Measurements from ENCODE around the gene ZBED6.
"Not testable (repeated sequence)": the region's sequence is repeated elsewhere in the genome, so short reads cannot be mapped to it uniquely, and the experiment has no call there.

The ZBED6 gene

GRCh38 chr1:203795441-203796235 lies at the start of gene ZBED6, which contains the start of gene ZC3H11A:
TSS of gene ZBED6 (plus strand) at chr1:203795623. CDS start at chr1:203797523, 1,900 bp downstream.
TSS of gene ZC3H11A (plus strand) at chr1:203795623. CDS start at chr1:203817071, 21,448 bp downstream.
- DNase-seq (ENCODE audit: low read depth in 2 of 2), result peak; percentile 95 to 96

- no peak for DNase-seq (ENCODE audit: low read depth in 2 of 2)
These were observed 49.1 kb upstream of the ZBED6 start for GRCh38 chr1:203746281-203746680.

- DNase-seq (ENCODE audit: low read depth in 2 of 2), result no peak
These were observed 44.4 kb upstream of the ZBED6 start for GRCh38 chr1:203751051-203751450.

DNA sequence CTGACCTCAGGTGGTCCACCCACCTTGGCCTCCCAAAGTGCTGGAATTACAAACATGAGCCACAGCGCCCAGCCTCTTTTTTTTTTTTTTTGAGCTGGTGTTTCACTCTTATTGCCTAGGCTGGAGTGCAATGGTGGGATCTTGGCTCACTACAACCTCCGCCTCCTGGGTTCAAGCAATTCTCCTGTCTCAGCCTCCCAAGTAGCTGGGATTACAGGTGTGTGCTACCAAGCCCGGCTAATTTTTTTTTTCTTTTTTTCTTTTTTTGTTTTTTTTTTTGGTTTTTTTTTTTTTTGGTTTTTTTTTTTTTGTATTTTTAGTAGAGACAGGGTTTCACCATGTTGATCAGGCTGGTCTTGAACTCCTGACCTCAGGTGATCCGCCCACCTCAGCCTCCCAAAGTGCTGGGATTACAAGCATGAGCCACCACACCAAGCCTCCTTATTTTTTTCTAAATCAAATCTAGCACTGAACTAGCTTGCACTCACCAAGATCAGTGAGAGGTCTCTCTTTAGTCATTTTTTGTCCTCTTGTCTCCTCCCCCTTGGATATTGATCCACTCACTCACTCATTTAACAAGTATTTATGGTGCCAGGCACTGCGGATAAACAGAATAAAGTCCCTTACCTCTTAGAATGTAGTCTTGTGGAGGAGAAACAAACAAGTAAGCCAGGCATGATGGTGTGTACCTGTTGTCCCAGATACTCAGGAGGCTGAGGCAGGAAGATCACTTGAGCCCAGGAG lies 43.6 kb upstream of the ZBED6 start:
- DNase-seq (ENCODE audit: low read depth in 2 of 2), result not testable (repeated sequence)

GRCh38 chr1:203754455-203754864 lies 41.0 kb upstream of the ZBED6 start:
- no peak for DNase-seq (ENCODE audit: low read depth in 2 of 2)

- no peak for DNase-seq (ENCODE audit: low read depth in 2 of 2)
These were observed 39.4 kb upstream of the ZBED6 start for GRCh38 chr1:203756036-203756435.

DNA sequence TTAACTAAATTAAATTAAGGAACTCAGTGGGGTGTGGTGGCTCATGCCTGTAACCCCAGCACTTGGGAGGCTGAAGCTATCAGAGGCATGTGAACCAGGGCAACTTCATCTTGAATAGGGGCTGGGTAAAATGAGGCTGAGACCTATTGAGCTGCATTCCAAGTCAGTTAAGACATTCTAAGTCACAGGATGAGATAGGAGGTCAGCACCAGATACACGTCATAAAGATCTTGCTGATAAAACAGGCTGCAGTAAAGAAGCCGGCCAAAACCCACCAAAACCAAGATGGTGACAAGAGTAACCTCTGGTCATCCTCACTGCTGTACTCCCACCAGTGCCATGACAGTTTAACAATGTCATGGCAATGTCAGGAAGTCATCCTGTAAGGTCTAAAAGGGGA lies 36.7 kb upstream of the ZBED6 start:
- not testable (repeated sequence) for DNase-seq (ENCODE audit: low read depth in 2 of 2)

DNA sequence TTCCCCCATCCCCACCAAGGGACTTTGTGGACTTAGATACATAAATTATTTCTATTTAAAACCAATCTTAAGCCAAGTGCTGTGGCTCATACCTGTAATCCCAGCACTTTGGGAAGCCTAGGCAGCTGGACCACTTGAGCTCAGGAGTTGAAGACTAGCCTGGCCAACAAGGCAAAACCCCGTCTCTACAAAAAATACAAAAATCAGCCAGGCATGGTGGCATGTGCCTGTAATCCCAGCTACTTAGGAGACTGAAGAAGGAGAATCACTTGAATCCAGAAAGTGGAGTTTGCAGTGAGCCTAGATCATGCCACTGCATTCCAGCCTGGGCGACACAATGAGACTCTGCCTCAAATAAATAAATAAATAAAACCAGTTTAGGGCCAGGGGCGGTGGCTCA lies 34.9 kb upstream of the ZBED6 start:
- DNase-seq (ENCODE audit: low read depth in 2 of 2), result no peak

DNA sequence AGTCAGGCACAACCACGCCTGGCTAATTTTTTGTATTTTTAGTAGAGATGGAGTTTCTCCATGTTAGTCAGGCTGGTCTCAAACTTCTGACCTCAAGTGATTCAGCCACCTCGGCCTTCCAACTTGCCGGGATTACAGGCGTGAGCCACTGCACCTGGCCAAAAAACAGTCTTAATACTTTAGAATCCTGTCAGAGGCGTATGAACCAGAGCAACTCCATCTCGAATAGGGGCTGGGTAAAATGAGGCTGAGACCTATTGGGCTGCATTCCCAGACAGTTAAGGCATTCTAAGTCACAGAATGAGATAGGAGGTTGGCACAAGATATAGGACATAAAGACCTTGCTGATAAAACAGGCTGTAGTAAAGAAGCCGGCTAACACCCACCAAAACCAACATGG lies 33.5 kb upstream of the ZBED6 start:
- not testable (repeated sequence) for DNase-seq (ENCODE audit: low read depth in 2 of 2)

DNA sequence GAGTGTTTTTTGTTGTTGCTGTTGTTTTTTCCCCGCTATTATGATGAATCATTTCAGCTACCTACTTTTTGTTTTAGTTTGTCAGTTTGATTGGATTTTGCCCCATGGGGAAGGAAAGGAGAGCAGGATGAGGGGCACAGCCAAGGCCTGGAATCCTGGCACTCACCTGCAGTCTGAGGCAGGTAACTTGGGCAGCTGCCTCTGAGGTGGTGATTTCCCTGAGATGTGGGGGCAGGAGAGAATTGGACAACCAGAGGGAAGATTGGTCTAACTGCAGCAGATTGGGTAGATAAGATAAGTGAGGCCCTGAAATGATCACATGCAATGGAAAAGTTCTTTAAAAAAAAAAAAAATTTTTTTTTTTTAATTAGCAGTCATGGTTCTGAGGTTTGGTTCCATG lies 31.9 kb upstream of the ZBED6 start:
- no peak for DNase-seq (ENCODE audit: low read depth in 2 of 2)

- no peak for DNase-seq (ENCODE audit: low read depth in 2 of 2)
These were observed 31.1 kb upstream of the ZBED6 start for GRCh38 chr1:203764105-203765028.

- peak; percentile 55 to 62 for DNase-seq (ENCODE audit: low read depth in 2 of 2)
These were observed 30.2 kb upstream of the ZBED6 start, which contains the start of gene LAX1 for GRCh38 chr1:203765029-203765837. TSS of gene LAX1 (plus strand) at chr1:203765183. CDS start at chr1:203765566, 383 bp downstream.

DNA sequence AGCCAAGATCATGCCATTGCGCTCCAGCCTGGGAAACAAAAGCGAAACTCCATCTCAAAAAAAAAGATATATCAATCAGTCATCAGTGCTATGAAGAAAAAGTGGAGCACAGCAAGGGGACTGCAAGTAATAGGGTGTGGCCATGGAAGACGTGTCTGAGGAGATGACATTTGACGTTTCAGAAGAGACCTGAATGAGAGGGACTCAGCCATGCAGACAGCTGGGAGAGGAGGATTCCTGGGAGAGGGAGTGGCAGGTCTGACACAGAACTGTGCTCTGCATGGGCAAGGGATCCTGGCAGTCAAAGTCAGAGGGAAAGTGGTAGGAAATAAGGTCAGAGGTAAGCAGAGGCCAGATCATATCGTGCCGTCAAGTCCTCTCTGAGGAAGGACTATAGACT lies 27.2 kb upstream of the ZBED6 start:
- DNase-seq (ENCODE audit: low read depth in 2 of 2), result no peak

DNA sequence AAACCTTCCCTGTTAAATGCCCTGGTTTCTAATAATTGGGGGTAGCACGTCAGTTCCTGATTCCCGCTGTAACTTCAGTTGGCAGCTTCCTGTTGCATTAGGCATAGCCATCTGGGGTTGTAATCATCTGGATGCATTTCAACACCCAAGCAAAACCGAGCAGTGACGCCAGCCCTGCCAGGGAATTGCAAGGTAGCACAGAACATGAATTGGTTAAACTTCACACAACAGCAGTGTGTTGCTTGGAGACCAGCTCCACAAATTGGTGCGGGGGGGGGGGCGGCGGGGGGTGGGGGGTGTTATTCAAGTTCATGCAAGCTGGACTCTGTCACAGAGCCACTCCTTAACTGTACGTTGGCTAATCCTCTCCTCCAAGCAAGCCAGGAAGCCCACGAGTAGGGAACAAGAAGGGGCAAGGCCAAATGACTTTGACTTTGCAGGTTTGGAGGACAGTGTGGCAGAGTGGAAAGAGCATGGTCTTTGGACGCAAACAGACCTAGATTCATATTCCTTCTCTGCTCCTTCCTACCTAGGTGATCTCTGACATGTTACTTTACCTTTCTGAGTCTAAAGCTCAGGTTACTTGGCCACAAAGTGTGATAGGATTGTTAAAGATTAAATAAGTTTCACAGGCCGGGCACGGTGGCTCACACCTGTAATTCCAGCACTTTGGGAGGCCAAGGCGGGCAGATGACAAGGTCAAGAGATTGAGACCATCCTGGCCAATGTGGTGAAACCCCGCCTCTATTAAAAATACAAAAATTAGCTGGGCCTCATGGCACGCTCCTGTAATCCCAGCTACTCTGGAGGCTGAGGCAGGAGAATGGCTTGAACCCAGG lies 25.7 kb upstream of the ZBED6 start:
- no peak for DNase-seq (ENCODE audit: low read depth in 2 of 2)

DNA sequence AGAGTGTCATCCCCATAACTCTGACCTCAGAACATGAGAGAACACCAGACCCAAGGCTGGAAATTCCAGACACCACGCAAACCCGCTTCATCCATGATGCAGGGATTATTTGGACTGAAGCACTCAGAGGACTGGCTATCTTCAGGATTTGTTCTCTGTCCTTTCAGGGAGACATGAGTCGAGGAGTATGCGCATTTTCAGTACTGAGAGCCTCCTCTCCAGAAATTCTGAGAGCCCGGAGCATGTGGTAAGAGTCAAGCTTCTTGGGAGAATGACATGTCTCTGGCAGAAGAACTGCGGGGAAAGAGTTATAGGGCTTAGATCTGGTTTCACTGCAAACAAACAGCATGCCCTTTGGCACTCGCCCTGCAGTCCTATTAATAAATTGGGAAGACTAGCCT lies 23.5 kb upstream of the ZBED6 start:
- no peak for DNase-seq (ENCODE audit: low read depth in 2 of 2)

DNA sequence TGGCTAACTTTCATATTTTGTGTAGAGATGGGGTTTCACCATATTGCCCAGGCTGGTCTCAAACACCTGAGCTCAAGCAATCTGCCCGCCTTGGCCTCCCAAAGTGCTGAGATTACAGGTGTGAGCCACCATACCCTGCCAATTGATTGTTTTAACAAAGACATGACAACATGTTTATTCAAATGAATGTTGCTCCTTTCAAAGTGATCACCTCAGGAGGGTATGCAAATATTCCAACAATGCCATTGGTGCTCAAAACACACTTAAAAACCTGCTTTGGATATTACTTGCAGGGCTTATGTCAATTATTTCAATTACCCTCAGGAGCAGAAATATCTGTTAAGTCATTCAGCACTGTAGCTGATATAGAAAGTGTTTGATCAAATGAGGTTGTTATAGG lies 22.6 kb upstream of the ZBED6 start:
- no peak for DNase-seq (ENCODE audit: low read depth in 2 of 2)

DNA sequence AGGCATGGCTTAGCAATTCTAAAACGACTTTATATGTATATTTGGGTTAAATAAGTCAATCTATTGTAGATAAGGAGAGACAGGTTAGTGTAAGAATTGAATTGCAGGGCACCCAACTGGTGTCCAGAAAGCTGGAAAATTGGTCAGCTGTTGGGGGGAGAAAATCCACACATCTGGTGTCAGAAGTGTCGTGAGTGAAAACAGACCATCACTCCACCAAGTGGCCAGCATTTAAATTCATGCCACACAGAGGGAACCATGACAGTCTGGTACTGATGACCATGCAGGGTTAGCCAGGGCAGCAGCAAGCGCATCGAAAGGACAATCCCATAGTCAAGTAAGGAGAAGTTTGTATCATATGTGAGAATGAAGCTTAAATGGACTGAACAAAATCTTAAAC lies 18.8 kb upstream of the ZBED6 start:
- no peak for DNase-seq (ENCODE audit: low read depth in 2 of 2)

DNA sequence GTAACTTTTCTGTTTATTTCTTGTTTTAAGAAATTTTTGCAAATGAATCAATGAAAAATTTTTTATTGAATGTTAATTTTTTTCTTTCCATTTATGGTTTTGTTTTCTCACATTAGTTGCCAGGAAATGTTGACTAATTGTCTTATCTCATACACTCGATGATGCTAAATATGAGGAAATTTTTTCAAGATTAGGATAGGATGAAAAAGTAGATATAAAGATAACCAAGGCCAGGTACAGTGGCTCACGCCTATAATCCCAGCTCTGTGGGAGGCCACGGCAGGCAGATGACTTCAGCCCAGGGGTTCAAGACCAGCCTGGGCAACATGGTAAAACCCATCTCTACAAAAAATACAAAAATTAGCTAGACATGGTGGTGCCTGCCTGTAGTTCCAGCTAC lies 17.8 kb upstream of the ZBED6 start:
- no peak for DNase-seq (ENCODE audit: low read depth in 2 of 2)

DNA sequence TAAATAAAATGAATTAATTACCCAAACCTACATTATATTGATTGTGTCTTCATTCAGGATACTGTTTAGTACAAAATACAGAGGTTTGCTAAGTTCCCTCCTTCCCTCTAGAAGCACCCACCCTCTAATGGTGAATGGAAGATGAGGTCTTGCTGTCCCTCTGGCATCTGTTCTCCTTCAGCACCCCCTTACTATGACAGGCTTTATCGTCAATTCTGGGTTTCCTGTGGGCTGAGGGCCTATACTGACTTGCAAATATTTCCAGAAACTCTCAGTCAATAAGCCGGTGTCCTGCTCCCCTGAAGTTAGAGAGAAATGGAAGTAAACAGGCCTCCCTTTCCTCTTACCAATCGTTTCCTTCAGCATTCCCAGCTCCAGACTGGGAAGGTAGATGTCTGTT lies 17.3 kb upstream of the ZBED6 start:
- no peak for DNase-seq (ENCODE audit: low read depth in 2 of 2)

- DNase-seq (ENCODE audit: low read depth in 2 of 2), result no peak
These were observed 16.6 kb upstream of the ZBED6 start for GRCh38 chr1:203778789-203779188.
